Activated CD8-positive, alpha-beta T cell treated with anti-CD3 and anti-CD28 coated beads for 36 hours (primary cell): Measurements from ENCODE around the gene COL6A3. TPM values are rescaled to one million over a fixed set of nuclear protein-coding genes. Genes with fewer than 3 reads are reported as not detected.
A peak's percentile ranks its signal among the peaks of the same experiment; 100 is the strongest.

Source experiments
- ATAC-seq: fragments of 200-7000 bp; cut with Tn5 transposase; one replicate; pipeline ENCODE4 v1.10.0; 2021; ENCODE audit warnings: mild to moderate bottlenecking, moderate library complexity
- CTCF ChIA-PET: fragments of 350-600 bp; sonication (Branson Sonifier 250); formaldehyde crosslinking; loops from one replicate; lab custom pipeline; 2021; ENCODE audit warnings: antibody characterized with exemption; lab: Charles Lee
- POLR2A ChIA-PET: fragments of 350-600 bp; sonication (Branson Sonifier 250); formaldehyde crosslinking; loops from one replicate; lab custom pipeline; 2021; ENCODE audit warnings: antibody characterized with exemption; lab: Charles Lee
- DNase-seq: peaks from one replicate; pipeline ENCODE4 v3.0.0-alpha.2; 2020
- H3K27ac Mint-ChIP-seq: one replicate; pipeline ENCODE4 v1.8.0; 2021; ENCODE audit warnings: mild to moderate bottlenecking, mixed read lengths
- H3K27me3 Mint-ChIP-seq: one replicate; pipeline ENCODE4 v1.8.0; 2021; ENCODE audit warnings: mixed read lengths
- H3K36me3 Mint-ChIP-seq: one replicate; pipeline ENCODE4 v1.8.0; 2021; ENCODE audit warnings: low read depth, mixed read lengths
- H3K4me1 Mint-ChIP-seq: one replicate; pipeline ENCODE4 v1.8.0; 2021; ENCODE audit warnings: low read depth, mixed read lengths
- H3K4me3 Mint-ChIP-seq: one replicate; pipeline ENCODE4 v1.8.0; 2021; ENCODE audit warnings: mild to moderate bottlenecking, moderate library complexity, mixed read lengths
- H3K9me3 Mint-ChIP-seq: one replicate; pipeline ENCODE4 v1.8.0; 2021; ENCODE audit warnings: mixed read lengths
- CTCF ChIP-seq: fragments of 200-600 bp; IDR thresholded peaks from one replicate; pipeline ENCODE4 v1.8.0; 2022; ENCODE audit warnings: antibody characterized with exemption, mild to moderate bottlenecking
- intact Hi-C: fragments of 100-400 bp; cut with micrococcal nuclease; formaldehyde crosslinking; loops from one replicate; pipeline ENCODE4 v1.10.0; 2022
- total RNA-seq, 2 experiments: library from RNA; stranded (reverse); gene quantifications; one replicate each; pipeline ENCODE4 v1.2.3, GENCODE V29; 2021

COL6A3 gene
- total RNA-seq, 2 experiments from 2014 or later, result 4.0 to 4.1 TPM

DNA sequence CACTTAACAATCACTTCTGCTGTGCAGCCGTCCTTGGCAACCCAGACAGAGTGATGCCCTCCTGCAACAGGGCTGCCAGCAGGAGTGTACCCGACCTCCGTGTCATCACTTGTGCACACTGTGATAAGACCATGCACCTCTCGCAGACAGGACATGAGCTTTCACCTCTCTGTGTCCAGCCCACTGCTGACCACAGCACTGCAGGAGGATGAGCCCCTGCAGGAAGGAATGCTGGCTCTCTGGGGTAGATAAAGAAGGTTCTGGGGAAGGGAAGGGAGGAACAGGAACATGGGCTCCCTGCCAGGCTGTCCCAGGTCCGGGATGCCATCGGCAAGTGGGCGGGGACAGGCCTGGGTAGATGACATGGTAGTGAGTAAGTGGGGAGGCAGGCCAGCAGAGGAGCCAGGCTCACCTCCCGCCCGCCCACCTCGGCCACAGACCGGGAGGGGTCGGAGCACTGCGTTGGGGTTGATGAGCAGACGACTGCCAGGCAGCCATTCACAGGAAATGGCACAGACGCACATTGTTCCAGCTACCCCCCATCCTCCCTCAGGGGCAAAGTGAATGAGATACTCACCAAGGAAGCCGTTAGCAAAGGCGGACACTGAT, 18.6 kb upstream of the COL6A3 start:
- CTCF ChIA-PET, result interaction anchor here (1.9 to 3.5 kb wide), 2 partner anchors 12 to 43 kb away, joined by 7 to 39 read pairs; no protein-coding TSS in a partner anchor

GRCh38 chr2:237431837-237432236, 17.9 kb upstream of the COL6A3 start:
- Mint-ChIP-seq H3K36me3 (peaks cover 6% of the 10 kb centered on the region), H3K27ac (peak overlapping the region; percentile 97), H3K4me3 (peak overlapping the region; percentile 78), H3K9me3 (peaks cover 4% of the 10 kb centered on the region), H3K4me1 (peaks cover 93% of the 10 kb centered on the region), H3K27me3 (no peaks in the 10 kb centered on the region)
- TF ChIP-seq CTCF, result no peak
- DNase-seq (no peak), ATAC-seq (no peak)
- ChIA-PET CTCF (interaction anchor here (0.9 to 2.9 kb wide), 3 partner anchors 9 to 43 kb away, joined by 4 to 20 read pairs (median 7); no protein-coding TSS in a partner anchor), POLR2A (interaction anchor here (1.2 to 2.8 kb wide), 5 partner anchors 9 to 263 kb away, joined by 3 to 11 read pairs (median 4); no protein-coding TSS in a partner anchor)
- intact Hi-C loops, result loop anchor here (5.0 to 10.0 kb wide), 2 partner anchors 263 to 275 kb away; no protein-coding TSS in a partner anchor

More for the DNA sequence above, 18.6 kb upstream of the COL6A3 start:
- POLR2A ChIA-PET, result interaction anchor here (1.2 to 2.8 kb wide), 3 partner anchors 9 to 14 kb away, joined by 3 to 11 read pairs (median 9); no protein-coding TSS in a partner anchor
- peaks cover 93% of the 10 kb centered on the region for H3K4me1 Mint-ChIP-seq
- peak overlapping the region; percentile 78 for H3K4me3 Mint-ChIP-seq
- peaks cover 4% of the 10 kb centered on the region for H3K9me3 Mint-ChIP-seq
- peak; percentile 62 for ATAC-seq
- peak overlapping the region; percentile 97 for H3K27ac Mint-ChIP-seq
- intact Hi-C loops, result loop anchor here (5.0 to 10.0 kb wide), 2 partner anchors 262 to 275 kb away; no protein-coding TSS in a partner anchor
- no peaks in the 10 kb centered on the region for H3K27me3 Mint-ChIP-seq
- peak; percentile 96 for DNase-seq
- no peak for TF ChIP-seq CTCF
- peaks cover 6% of the 10 kb centered on the region for H3K36me3 Mint-ChIP-seq

DNA sequence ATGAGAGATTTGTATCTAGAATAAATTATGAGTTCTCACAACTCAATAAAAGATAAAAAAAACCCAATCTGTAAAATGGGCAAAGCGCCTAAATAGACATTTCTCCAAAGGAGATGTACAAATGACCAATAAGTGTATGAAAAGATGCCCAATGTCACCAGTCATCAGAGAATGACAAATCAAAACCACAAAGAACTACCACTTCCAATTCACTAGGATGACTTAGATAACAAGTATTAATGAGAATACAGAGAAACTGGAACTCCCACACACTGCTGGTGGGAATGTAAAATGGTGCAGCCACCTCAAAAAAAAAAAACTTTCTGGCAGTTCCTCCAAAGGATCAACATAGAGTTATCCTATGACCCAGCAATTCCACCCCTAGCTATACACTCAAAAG, 17.4 kb upstream of the COL6A3 start:
- no peak for TF ChIP-seq CTCF
- Mint-ChIP-seq H3K36me3 (peaks cover 6% of the 10 kb centered on the region), H3K27me3 (no peaks in the 10 kb centered on the region), H3K4me3 (peak overlapping the region; percentile 78), H3K27ac (peak overlapping the region; percentile 97), H3K4me1 (peaks cover 98% of the 10 kb centered on the region), H3K9me3 (peaks cover 4% of the 10 kb centered on the region)
- intact Hi-C loops, result loop anchor here (5.0 to 10.0 kb wide), 2 partner anchors 263 to 274 kb away; no protein-coding TSS in a partner anchor
- POLR2A ChIA-PET, result interaction anchor here (1.2 to 2.8 kb wide), 4 partner anchors 10 to 264 kb away, joined by 3 to 11 read pairs (median 4); no protein-coding TSS in a partner anchor
- ATAC-seq (no peak), DNase-seq (peak; percentile 50)
- CTCF ChIA-PET, result interaction anchor here (0.9 to 2.9 kb wide), 3 partner anchors 9 to 38 kb away, joined by 3 to 20 read pairs (median 4); no protein-coding TSS in a partner anchor

DNA sequence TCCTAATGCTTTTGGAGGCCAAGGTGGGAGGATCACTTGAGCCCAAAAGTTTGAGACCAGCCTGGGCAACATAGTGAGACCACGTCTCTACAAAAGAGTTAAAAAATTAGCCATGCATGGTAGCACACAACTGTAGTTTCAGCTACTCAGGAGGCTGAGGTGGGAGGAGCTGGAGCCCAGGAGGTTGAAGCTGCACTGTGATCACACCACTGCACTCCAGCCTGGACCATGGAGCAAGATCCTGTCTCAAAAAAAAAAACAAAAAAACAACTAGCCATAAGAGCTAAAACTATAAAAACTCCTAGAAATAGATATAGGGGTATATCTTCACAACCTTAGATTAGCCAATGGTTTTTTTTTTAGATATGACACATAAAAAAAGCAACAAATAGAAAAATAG, 16.9 kb upstream of the COL6A3 start:
- POLR2A ChIA-PET, result interaction anchor here (0.6 to 4.4 kb wide), 6 partner anchors 10 to 264 kb away, joined by 3 to 32 read pairs (median 4); no protein-coding TSS in a partner anchor
- Mint-ChIP-seq H3K27me3 (no peaks in the 10 kb centered on the region), H3K9me3 (peaks cover 4% of the 10 kb centered on the region), H3K4me3 (no peak overlapping the region), H3K27ac (peak overlapping the region; percentile 71), H3K36me3 (peaks cover 6% of the 10 kb centered on the region), H3K4me1 (peaks cover 94% of the 10 kb centered on the region)
- ATAC-seq (no peak), DNase-seq (no peak)
- CTCF ChIA-PET, result interaction anchor here (1.2 to 15.0 kb wide), 5 partner anchors 9 to 45 kb away, joined by 3 to 257 read pairs (median 20); no protein-coding TSS in a partner anchor
- intact Hi-C loops, result loop anchor here (5.0 to 10.0 kb wide), 2 partner anchors 264 to 274 kb away; no protein-coding TSS in a partner anchor
- TF ChIP-seq CTCF, result no peak
